ENCODE measurements around the gene FGFR2. TPM values are rescaled to one million over a fixed set of nuclear protein-coding genes. Genes with fewer than 3 reads are reported as not detected.

The FGFR2 gene
- total RNA-seq, 6 experiments from 2014 or later, result not detected

DNA sequence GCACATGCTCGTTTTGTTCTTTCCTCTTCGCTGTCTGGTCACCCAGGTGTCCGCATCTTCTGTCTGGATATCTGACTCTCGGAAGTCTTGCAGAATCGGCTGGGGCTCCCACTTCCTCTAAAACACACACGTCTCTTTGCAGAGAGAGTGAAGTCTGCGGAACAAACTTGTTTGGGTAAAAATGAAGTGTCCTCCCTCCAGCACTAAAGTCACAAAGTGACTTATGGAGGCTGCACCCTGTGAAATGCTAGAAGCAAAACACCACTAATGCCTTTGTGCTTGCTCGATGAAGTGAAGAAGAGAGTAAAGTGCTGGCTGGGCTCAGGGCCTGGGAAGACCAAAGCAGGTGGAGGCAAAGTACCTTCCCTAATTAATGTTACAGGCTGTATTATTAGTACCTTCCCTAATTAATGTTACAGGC, 71.4 kb downstream of the FGFR2 start:
- H3K27me3 Mint-ChIP-seq (ENCODE audit: insufficient read depth), result peaks cover 2% of the 10 kb centered on the region; the same call in 1 of the 2 replicates
- H3K4me1 Mint-ChIP-seq (ENCODE audit: low read depth), result no peaks in the 10 kb centered on the region
- no peak overlapping the region for H3K27ac Mint-ChIP-seq
- no peak overlapping the region for H3K4me3 Mint-ChIP-seq
- H3K9me3 Mint-ChIP-seq, result peaks cover 27% of the 10 kb centered on the region
- no peak for DNase-seq
- no peaks in the 10 kb centered on the region for H3K36me3 Mint-ChIP-seq (ENCODE audit: low read depth)
- TF ChIP-seq, protein P1, sequence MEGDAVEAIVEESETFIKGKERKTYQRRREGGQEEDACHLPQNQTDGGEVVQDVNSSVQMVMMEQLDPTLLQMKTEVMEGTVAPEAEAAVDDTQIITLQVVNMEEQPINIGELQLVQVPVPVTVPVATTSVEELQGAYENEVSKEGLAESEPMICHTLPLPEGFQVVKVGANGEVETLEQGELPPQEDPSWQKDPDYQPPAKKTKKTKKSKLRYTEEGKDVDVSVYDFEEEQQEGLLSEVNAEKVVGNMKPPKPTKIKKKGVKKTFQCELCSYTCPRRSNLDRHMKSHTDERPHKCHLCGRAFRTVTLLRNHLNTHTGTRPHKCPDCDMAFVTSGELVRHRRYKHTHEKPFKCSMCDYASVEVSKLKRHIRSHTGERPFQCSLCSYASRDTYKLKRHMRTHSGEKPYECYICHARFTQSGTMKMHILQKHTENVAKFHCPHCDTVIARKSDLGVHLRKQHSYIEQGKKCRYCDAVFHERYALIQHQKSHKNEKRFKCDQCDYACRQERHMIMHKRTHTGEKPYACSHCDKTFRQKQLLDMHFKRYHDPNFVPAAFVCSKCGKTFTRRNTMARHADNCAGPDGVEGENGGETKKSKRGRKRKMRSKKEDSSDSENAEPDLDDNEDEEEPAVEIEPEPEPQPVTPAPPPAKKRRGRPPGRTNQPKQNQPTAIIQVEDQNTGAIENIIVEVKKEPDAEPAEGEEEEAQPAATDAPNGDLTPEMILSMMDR (IDR thresholded peaks at IDR 0.05), result no peak

DNA sequence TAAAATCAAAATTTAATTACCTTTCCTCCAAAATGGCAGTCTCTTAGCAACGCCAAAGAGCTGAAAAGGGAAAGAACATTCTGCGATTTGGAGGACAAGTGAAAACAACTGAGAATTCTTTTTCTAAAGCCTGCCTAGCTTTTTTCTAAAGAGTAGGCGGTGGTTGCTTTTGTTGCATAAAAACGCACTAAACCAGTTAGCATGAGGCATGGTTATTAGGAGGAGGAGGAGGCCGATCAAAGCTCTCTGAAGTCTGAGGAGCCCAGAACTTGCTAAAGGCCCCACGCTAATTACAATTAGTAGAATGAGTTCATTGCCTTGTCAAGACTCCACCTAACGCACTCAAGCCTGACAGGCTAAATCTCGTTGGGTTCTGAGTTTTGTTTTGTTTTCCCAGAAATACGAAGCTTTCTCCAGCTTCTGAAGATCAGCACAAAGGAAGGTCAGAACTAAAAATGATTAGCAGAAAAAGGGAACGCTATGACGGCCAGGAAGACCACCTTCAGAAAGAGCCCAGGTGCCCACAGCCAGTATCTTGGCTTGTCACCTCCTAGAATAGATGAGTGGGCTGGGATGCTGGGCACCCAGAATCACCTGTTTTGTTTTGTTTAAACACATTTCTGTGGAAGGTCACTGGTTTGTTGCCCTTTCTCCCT, 72.0 kb downstream of the FGFR2 start:
- Mint-ChIP-seq H3K27ac (no peak overlapping the region), H3K4me3 (no peak overlapping the region), H3K36me3 (ENCODE audit: low read depth) (no peaks in the 10 kb centered on the region), H3K9me3 (peaks cover 30% of the 10 kb centered on the region), H3K27me3 (ENCODE audit: insufficient read depth) (peaks cover 2% of the 10 kb centered on the region; the same call in 1 of the 2 replicates), H3K4me1 (ENCODE audit: low read depth) (no peaks in the 10 kb centered on the region)
- no peak for DNase-seq
- TF ChIP-seq, protein P1 (IDR thresholded peaks at IDR 0.05), result no peak

DNA sequence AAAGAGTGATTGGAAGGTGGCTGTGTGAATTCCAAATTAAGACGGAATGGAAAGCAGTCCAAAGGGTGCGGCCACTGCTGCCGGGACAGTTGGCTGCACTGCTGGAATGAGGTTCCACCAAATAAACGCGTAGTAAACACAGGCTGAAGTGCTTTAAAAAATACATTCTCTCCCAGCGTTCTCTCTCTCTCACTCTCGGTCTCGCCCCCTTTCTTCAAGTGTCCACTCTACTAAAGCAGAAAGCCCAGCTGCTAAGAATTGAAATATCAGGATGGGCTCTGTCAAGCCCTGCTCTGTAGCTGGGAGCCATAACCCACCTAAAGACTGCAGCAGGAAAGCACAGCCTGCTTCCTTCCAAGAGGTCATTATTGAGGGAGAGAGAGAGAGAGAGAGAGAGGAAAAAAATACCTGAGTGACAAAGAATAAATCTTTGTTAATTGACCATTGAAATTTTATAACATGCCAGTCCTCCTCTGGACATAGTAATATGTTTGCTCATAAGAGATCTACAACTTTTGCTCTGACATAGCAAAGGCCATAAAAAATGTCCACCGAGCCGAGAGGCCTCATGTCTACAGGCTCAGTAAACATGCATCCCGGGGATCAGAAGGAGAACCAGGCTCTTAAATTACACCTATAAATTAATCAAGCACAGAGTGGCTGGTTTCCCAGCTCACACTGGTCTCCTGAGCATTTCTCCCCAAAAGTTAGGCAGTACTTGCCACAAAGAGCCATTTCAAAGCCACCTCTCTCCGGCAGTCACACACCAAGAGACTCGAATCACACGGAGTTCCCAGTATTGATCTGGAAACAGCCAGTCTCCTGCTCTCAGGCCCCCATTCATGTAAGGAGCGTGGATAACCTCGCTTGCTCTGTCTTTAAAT, 72.8 kb downstream of the FGFR2 start:
- DNase-seq, result no peak
- H3K27ac Mint-ChIP-seq, result no peak overlapping the region
- H3K4me3 Mint-ChIP-seq, result no peak overlapping the region
- no peaks in the 10 kb centered on the region for H3K4me1 Mint-ChIP-seq (ENCODE audit: low read depth)
- H3K27me3 Mint-ChIP-seq (ENCODE audit: insufficient read depth), result peaks cover 2% of the 10 kb centered on the region; the same call in 1 of the 2 replicates
- H3K9me3 Mint-ChIP-seq, result peaks cover 30% of the 10 kb centered on the region
- H3K36me3 Mint-ChIP-seq (ENCODE audit: low read depth), result no peaks in the 10 kb centered on the region
- TF ChIP-seq, protein P1 (IDR thresholded peaks at IDR 0.05), result no peak

DNA sequence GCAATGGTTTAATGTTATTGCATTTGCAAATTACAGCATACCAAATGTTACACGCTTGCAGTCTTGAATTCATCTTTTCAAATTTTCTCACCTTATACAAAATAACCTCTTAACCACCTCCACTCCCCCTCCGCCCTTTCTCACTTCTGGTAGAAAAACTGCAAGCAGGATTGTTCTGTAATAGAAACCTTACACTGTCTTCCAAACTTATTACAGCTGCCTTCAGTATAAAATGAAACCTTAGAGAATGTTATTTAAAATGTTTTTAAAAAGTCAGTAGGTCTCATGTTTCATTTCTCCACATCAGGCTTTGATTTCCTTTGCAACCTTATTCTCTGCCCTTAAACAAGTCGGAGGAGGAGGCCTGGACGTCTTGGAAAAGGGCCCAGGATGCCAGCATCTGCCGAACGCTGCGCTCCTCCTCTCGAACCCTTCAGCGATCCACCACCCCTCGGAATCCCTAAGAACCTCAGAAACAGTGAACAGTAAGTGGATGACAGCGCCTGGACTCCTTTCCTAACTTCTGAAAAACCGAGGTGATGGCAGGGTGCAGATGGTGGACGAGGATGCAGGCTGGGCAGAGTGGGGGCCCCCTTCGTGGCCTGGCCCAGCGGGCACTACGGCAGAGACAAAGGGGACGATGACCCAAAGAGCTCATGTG, 74.0 kb downstream of the FGFR2 start:
- no peak for DNase-seq
- Mint-ChIP-seq H3K27ac (no peak overlapping the region), H3K36me3 (ENCODE audit: low read depth) (no peaks in the 10 kb centered on the region), H3K4me1 (ENCODE audit: low read depth) (no peaks in the 10 kb centered on the region), H3K9me3 (peaks cover 30% of the 10 kb centered on the region; the same call in 1 of the 2 replicates), H3K27me3 (ENCODE audit: insufficient read depth) (peaks cover 4% of the 10 kb centered on the region), H3K4me3 (no peak overlapping the region)
- TF ChIP-seq, protein P1 (IDR thresholded peaks at IDR 0.05), result no peak

DNA sequence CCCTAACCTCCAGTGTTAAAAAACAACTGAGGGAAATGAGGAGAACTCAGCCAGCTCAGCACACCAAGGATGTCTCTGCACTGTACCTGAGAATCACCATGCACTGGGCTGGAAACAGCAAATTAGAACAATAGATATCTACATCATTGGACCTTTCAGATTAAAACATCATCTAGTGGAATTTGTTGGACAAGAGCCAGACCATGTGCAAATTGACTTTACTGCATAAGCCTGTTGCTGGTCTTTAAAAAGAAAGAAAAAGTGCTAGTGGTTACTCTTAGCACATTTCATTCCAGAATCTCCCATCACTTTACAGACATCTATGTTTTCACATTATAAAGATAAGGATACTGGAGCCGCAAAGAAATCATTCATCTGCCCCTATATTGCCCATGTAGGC, 75.4 kb downstream of the FGFR2 start:
- Mint-ChIP-seq H3K4me3 (no peak overlapping the region), H3K27me3 (ENCODE audit: insufficient read depth) (peaks cover 6% of the 10 kb centered on the region), H3K27ac (no peak overlapping the region), H3K4me1 (ENCODE audit: low read depth) (no peaks in the 10 kb centered on the region), H3K9me3 (peaks cover 30% of the 10 kb centered on the region; the same call in 1 of the 2 replicates), H3K36me3 (ENCODE audit: low read depth) (no peaks in the 10 kb centered on the region)
- DNase-seq, result no peak
- TF ChIP-seq, protein P1 (IDR thresholded peaks at IDR 0.05), result no peak
